ENCODE measurements around the gene LRRFIP1.

GRCh38 chr2:237649541-237650454, 22.4 kb downstream of the LRRFIP1 start:
- no peak for TF ChIP-seq GATA2 (CRISPR knock-in tag; IDR thresholded peaks at IDR 0.05)
- TF ChIP-seq CTCF (IDR thresholded peaks at IDR 0.05), result no peak
- no peak for TF ChIP-seq EZH2phosphoT487 (IDR thresholded peaks at IDR 0.05; ENCODE audit: borderline replicate concordance, low read depth)

Measured in SK-N-SH (cell line).